Measurements from ENCODE around the gene RIN3.

Gene RIN3

GRCh38 chr14:92496191-92496857, 17.3 kb upstream of the RIN3 start:
- DNase-seq (no peak), ATAC-seq (no peak)
- H3K27ac Mint-ChIP-seq: no peak overlapping the region
- no peaks in the 10 kb centered on the region for H3K4me1 Mint-ChIP-seq
- H3K9me3 Mint-ChIP-seq: no peaks in the 10 kb centered on the region
- no peak overlapping the region for H3K4me3 Mint-ChIP-seq
- H3K27me3 Mint-ChIP-seq: no peaks in the 10 kb centered on the region

GRCh38 chr14:92497391-92497790, 16.2 kb upstream of the RIN3 start:
- Mint-ChIP-seq H3K4me3 (no peak overlapping the region), H3K9me3 (no peaks in the 10 kb centered on the region), H3K4me1 (no peaks in the 10 kb centered on the region), H3K27me3 (no peaks in the 10 kb centered on the region), H3K27ac (no peak overlapping the region)
- DNase-seq (no peak), ATAC-seq (no peak)

GRCh38 chr14:92499234-92499633, 14.3 kb upstream of the RIN3 start:
- DNase-seq: no peak
- no peaks in the 10 kb centered on the region for H3K9me3 Mint-ChIP-seq
- no peak overlapping the region for H3K4me3 Mint-ChIP-seq
- no peak for ATAC-seq
- no peak overlapping the region for H3K27ac Mint-ChIP-seq
- peaks cover 7% of the 10 kb centered on the region for H3K4me1 Mint-ChIP-seq
- H3K27me3 Mint-ChIP-seq: no peaks in the 10 kb centered on the region

- no peaks in the 10 kb centered on the region for H3K27me3 Mint-ChIP-seq
- DNase-seq: no peak
- no peak overlapping the region for H3K27ac Mint-ChIP-seq
- peaks cover 7% of the 10 kb centered on the region for H3K4me1 Mint-ChIP-seq
- ATAC-seq: no peak
- H3K9me3 Mint-ChIP-seq: no peaks in the 10 kb centered on the region
- no peak overlapping the region for H3K4me3 Mint-ChIP-seq
Measured at GRCh38 chr14:92500491-92500941, 13.1 kb upstream of the RIN3 start.

- Mint-ChIP-seq H3K9me3 (no peaks in the 10 kb centered on the region), H3K27ac (no peak overlapping the region), H3K4me3 (no peak overlapping the region), H3K27me3 (no peaks in the 10 kb centered on the region), H3K4me1 (peaks cover 15% of the 10 kb centered on the region)
- ATAC-seq (no peak), DNase-seq (no peak)
Measured at GRCh38 chr14:92501891-92502351, 11.7 kb upstream of the RIN3 start.

GRCh38 chr14:92502541-92503286, 10.9 kb upstream of the RIN3 start:
- Mint-ChIP-seq H3K9me3 (no peaks in the 10 kb centered on the region), H3K4me1 (peaks cover 21% of the 10 kb centered on the region), H3K4me3 (no peak overlapping the region), H3K27me3 (no peaks in the 10 kb centered on the region), H3K27ac (no peak overlapping the region)
- no peak for DNase-seq
- ATAC-seq: no peak

GRCh38 chr14:92503756-92504491, 9.7 kb upstream of the RIN3 start:
- H3K27me3 Mint-ChIP-seq: no peaks in the 10 kb centered on the region
- H3K4me3 Mint-ChIP-seq: no peak overlapping the region
- no peaks in the 10 kb centered on the region for H3K9me3 Mint-ChIP-seq
- H3K4me1 Mint-ChIP-seq: peaks cover 21% of the 10 kb centered on the region
- H3K27ac Mint-ChIP-seq: no peak overlapping the region
- ATAC-seq (no peak), DNase-seq (no peak)

- peaks cover 29% of the 10 kb centered on the region for H3K4me1 Mint-ChIP-seq
- H3K9me3 Mint-ChIP-seq: no peaks in the 10 kb centered on the region
- no peaks in the 10 kb centered on the region for H3K27me3 Mint-ChIP-seq
- DNase-seq: no peak
- ATAC-seq: no peak
- peak overlapping the region in 1 of 2 donors; percentile 13 for H3K27ac Mint-ChIP-seq
- H3K4me3 Mint-ChIP-seq: no peak overlapping the region
Measured at GRCh38 chr14:92505826-92506225, 7.8 kb upstream of the RIN3 start.

GRCh38 chr14:92506231-92506630, 7.3 kb upstream of the RIN3 start:
- Mint-ChIP-seq H3K27me3 (no peaks in the 10 kb centered on the region), H3K4me1 (peaks cover 32% of the 10 kb centered on the region), H3K4me3 (no peak overlapping the region), H3K27ac (no peak overlapping the region), H3K9me3 (no peaks in the 10 kb centered on the region)
- no peak for DNase-seq
- no peak for ATAC-seq

GRCh38 chr14:92507174-92507768, 6.3 kb upstream of the RIN3 start:
- no peaks in the 10 kb centered on the region for H3K27me3 Mint-ChIP-seq
- H3K27ac Mint-ChIP-seq: no peak overlapping the region
- no peaks in the 10 kb centered on the region for H3K9me3 Mint-ChIP-seq
- no peak for ATAC-seq
- no peak overlapping the region for H3K4me3 Mint-ChIP-seq
- H3K4me1 Mint-ChIP-seq: peaks cover 43% of the 10 kb centered on the region
- no peak for DNase-seq

GRCh38 chr14:92510972-92511371, 2.6 kb upstream of the RIN3 start:
- no peak overlapping the region for H3K4me3 Mint-ChIP-seq
- H3K27ac Mint-ChIP-seq: no peak overlapping the region
- no peaks in the 10 kb centered on the region for H3K9me3 Mint-ChIP-seq
- peaks cover 53% of the 10 kb centered on the region for H3K4me1 Mint-ChIP-seq
- DNase-seq: no peak
- no peaks in the 10 kb centered on the region for H3K27me3 Mint-ChIP-seq
- no peak for ATAC-seq

- H3K9me3 Mint-ChIP-seq: no peaks in the 10 kb centered on the region
- no peak overlapping the region for H3K27ac Mint-ChIP-seq
- ATAC-seq (no peak), DNase-seq (no peak)
- H3K4me1 Mint-ChIP-seq: peaks cover 54% of the 10 kb centered on the region
- H3K4me3 Mint-ChIP-seq: no peak overlapping the region
- H3K27me3 Mint-ChIP-seq: no peaks in the 10 kb centered on the region
Measured at GRCh38 chr14:92511453-92512238, 1.9 kb upstream of the RIN3 start.

GRCh38 chr14:92512807-92513203, 776 bp upstream of the RIN3 start:
- Mint-ChIP-seq H3K4me1 (peaks cover 57% of the 10 kb centered on the region), H3K9me3 (no peaks in the 10 kb centered on the region), H3K27ac (peak overlapping the region; percentile 12 to 19), H3K4me3 (peak overlapping the region; percentile 77 to 91), H3K27me3 (no peaks in the 10 kb centered on the region)
- DNase-seq: no peak
- peak; percentile 3 for ATAC-seq

GRCh38 chr14:92513966-92514843, 624 bp downstream of the RIN3 start:
- ATAC-seq: peak; percentile 52
- DNase-seq: peak; percentile 39 to 41
- Mint-ChIP-seq H3K9me3 (no peaks in the 10 kb centered on the region), H3K4me3 (peak overlapping the region; percentile 77 to 91), H3K27me3 (no peaks in the 10 kb centered on the region), H3K27ac (peak overlapping the region; percentile 78 to 95), H3K4me1 (peaks cover 71% of the 10 kb centered on the region)
